ENCODE data around the gene AP5B1.

AP5B1 gene, protein sequence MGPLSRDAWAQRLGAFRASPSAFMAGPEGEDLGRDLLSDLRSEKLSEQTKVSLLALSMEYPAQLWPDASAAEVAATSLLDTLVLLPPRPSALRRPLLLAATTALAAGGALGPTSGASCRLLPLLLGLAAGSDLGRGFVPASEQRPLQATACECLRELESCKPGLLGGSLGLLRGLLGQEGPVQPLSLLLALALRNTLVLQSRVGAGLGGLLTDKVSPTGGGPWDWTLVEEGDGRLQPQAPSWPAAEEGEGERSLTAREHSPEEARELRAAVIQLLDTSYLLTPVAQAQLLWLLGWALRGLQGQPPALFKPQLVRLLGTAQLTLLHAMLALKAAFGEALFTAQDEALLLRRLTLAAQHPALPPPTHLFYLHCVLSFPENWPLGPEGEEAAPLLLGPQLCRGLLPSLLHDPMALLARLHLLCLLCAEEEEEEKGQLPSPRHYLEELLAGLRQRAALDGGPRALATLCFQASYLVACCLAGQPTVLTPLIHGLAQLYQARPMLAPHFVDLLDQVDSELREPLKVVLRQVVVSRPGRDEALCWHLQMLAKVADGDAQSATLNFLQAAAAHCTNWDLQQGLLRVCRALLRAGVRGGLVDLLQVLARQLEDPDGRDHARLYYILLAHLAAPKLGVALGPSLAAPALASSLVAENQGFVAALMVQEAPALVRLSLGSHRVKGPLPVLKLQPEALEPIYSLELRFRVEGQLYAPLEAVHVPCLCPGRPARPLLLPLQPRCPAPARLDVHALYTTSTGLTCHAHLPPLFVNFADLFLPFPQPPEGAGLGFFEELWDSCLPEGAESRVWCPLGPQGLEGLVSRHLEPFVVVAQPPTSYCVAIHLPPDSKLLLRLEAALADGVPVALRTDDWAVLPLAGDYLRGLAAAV

DNA sequence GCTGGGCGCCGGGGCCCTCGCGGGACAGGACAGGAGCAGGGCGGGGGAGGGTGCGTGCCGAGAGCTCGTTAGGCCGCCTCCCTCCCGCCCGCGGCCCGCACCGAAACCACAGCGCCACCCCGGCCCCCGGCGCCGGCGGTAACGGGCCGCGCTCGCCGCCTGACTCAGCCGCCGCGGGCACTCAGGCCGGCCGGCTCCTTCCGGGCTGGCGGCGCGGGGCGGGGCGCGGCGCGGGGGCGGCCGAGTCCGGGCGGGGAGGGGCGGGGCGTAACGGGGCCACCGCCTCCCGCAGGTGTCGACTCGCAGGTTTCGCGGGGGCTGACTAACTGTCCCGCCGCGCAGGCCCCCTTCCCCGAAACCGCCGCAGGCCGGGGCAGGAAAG is at the start of gene AP5B1:
Gene AP5B1, minus strand, starts transcription at position 207 of the 382 bp plus-strand sequence. CDS start 385 bp downstream, outside the sequence.
- DNase-seq (ENCODE audit: low read depth, low spot score) = peak; percentile 30

DNA sequence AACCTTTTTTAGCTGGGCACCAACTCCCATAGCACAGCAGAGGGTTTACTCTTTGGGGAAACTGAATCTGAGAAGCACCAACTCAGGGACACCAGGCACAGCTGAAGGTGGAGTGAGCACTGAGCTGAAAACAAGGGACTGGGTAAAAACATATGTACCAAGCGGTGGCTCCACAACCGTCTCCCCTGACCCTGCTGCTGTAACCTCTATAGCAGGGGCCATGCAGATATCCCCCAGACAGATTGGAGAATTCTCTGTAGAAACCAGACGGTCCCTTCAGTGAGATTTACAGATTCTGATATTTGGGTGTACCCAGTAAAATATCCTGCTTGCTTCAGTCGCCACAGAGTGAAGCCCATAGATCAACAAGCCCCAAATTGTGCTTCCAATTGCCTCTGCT is 48.7 kb upstream of the AP5B1 start:
- no peak for DNase-seq (ENCODE audit: low read depth, low spot score)

DNA sequence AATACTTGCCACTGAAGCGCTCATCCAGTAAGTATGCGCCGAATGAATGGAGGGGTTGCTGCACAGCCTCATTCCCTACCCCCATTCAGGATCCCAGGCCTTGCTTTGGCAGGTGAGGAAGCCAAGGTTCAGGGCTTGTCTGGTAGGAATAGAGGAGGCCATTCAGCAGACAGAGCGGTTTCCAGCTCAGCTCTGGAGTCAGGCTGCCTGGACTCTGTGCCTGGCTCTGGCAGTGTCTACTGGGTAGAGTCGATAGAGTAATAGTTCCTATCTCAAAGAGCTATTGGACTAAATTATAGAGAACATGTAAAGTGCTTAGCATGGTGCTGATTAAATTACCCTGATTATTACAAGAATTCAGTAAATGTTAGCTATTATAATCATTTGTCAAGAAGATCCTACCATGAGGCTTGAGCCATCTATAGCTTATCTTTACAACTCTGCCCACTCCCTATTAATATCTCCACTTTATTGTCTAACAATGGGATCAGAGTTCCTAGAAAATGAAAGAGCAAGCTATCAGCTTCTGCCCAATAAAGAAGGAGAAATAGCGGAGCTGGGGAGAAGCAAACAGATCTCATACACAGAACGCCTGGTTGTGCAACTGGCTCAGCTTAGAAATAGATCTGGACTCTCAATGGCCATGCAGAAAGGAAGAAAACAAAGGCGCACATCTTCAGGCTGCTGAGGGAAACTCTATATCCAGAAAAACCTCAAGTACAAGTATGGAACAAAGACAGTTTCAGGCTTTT is 46.4 kb upstream of the AP5B1 start:
- DNase-seq (ENCODE audit: low read depth, low spot score) = no peak

DNA sequence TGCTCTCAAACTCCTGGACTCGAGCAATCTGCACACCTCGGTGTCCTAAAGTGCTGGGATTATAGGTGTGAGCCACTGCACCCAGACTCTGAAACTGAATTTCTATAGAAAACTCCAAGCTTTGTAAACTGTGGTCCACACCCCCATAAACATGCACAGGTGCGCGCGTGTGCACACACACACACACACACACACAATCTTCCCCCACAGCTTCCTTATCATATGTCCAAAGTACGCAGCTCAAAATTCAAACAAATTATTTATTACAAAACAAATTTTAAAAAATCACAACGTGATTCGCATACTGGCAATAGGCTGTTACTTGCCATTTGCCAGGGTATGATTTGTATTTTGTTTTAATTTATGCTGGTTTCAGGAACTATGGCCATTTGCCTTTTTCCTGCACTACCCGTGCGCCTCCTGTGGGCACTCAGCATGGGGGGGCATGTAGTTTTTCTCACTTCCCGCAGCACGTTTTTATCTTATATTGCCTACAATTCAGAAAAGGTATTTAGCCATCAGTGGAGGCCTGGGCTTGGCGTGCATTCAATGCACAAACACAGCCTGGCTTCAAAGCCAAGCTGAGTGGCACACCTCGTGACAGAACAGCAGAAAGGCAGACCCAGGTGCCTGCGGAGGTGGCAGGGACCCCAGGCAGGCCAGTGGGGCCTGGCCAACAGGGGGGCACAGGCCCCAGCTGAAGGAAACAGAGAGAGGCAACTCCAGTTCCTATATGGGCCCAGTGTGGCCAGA is 42.2 kb upstream of the AP5B1 start:
- DNase-seq (ENCODE audit: low read depth, low spot score) = no peak

DNA sequence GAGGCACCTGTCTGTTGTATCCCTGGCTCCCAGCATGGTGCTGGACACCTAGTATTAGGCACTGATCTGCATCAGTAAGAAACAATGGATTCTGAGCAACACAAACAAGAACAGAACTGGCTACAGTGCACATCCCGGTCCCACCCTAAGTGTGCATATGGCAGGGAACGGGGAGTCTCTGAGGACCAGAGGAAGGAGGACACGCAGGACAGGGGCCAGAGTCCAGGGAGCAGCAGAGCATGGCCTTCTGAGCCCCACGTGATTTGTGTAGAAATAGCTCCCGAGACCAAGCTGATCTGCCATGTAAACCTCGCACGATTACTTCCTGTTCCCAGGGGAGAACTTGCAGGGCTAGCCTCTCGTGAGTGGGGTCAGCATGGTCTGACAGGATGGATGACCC is 40.3 kb upstream of the AP5B1 start:
- no peak for DNase-seq (ENCODE audit: low read depth, low spot score)

DNA sequence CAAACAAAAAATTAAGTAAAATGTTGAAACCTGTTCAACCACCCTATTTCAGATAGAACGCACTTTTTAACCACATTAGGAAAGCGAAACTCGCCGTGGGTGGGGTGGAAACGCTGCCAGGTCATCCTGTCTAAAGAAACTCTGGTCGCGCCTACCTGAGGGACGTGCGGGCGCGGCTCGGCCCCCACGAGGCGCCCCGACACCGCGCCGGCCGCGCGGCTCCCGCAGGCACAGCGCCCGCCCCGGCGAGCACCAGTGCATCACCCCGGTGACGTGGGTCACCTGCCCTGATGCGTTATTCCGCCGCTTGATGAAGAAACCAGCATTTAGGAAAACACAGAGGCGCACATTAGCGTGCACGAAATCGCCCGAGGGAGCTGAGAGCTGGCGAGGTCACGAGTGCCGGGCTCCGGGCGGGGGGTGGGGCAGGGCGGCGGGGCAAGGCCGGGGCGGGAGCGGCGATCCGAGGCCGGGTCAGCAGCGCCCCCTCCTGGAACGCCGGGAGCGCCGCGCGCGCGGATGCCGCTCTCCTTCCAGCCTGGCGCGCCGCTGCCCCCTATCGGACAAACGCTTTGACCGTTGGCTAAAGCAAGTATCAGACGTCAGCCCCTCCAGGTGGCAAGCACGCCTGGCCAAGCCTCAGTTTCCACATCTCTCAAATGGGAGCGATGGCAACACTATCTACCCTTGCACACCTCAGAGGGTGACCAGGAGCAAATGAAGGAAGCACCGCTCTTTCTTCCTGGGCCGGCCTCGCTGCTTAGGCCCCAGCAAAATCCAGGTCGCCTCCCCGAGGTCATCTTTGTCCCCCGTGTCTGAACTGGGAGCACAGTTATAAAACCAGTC is 37.3 kb upstream of the AP5B1 start:
- DNase-seq (ENCODE audit: low read depth, low spot score) = peak; percentile 86

DNA sequence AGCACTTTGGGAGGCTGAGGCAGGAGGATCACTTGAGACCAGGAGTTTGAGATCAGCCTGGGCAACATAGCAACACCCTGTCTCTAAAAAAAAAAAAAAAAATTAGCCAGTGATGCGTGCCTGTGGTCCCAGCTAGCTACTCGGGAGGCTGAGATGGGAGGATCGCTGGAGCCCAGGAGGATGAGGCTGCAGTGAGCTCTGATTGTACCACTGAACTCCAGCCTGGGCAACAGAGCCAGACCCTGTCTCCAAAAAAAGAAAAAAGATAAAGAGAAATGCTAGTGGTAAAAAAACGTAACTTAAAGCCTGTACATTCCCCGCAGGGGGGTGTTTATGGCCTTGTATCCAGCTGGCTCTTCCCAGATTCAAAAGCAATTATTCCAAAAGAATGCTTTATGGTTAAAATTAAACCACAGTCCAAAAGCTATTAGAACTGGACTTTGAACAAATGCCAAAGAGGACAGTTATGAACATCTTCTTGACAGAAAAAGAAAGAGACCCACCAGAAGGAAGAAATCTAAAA is 36.6 kb upstream of the AP5B1 start:
- DNase-seq (ENCODE audit: low read depth, low spot score) = no peak

DNA sequence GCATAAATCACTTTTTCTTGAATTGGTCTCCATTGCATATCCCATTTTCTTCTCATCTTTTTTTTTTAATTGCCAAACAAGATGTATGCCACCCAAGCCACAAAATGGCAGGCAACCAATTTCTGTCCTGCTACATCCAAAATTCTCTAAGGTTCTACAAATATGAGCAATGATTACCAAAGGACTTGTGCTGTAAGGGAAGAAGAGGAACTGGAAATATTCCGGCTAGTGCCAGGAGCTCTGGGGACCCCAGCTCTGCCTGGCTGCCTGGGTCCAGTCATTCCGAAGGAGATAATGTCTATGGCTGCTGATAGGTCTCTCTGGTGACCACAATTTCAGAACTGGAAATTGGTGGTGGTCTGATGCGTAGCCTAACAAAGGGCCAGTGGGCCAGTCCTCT is 35.9 kb upstream of the AP5B1 start:
- DNase-seq (ENCODE audit: low read depth, low spot score) = no peak

DNA sequence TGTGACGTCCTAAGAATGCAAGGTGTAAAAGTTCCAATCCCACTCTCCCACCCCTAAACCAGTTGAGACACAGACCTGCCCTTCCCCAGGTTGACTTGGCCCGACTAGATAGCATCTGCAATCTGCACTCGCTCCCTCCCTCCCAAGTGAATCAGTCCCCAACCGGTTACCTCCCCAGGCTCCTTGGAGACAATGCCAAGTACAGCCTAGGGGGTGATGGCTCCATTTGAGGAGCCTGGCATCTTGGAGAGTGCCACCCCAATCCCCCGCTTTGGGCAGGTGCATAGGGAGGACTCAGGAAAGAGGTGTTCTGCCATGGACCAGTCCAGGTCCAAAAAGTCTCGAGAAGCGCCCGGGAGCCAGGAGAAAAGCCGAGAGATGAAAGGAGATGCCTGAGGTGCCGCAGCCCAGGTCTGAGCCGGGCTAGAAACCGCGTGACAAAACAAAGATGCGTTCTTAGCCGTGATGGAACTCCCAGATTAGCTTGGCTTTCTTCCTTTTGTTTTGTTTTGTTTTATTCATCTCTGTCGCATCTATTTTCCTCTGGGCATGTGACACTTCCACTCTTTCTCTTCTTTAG is 34.3 kb upstream of the AP5B1 start:
- no peak for DNase-seq (ENCODE audit: low read depth, low spot score)

DNA sequence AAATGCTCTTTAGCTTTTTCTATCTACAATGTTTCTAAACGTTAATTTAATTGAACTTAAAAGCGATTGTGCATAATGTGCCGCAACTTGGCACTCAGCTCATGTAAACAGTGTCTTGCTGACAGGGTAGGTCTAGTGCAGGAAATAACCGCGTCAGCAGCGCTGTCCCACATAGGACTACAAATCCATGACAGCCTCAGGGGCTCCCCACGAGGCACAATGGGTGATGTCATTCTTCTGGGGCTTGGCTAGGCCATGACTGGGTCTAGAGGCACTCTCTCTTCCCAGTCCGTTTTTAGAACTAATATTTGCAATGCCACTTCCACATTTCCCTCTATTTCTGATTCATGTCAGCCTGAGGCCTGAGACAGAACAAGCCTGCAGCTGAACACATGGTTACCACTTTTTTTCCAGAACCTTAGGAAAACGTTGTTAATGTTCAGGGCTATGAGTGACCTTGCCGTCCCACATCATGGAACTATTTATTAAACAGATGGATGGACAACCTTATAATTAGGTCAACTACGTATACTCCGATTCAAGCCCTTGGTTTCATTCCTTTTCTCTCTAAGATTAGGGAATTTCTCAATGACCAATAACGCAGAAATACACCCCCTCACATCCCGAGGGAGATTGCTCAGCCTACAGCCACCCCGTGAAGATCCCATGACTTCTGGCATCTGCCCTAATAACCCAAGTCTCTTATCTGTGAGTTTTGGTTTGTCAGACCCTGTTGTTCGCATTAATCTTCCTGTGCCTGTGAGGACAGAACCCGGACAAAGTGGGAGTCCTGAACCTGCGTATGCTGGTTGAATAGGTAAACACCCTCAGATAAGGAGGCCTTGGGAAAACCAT is 33.6 kb upstream of the AP5B1 start:
- DNase-seq (ENCODE audit: low read depth, low spot score) = no peak

DNA sequence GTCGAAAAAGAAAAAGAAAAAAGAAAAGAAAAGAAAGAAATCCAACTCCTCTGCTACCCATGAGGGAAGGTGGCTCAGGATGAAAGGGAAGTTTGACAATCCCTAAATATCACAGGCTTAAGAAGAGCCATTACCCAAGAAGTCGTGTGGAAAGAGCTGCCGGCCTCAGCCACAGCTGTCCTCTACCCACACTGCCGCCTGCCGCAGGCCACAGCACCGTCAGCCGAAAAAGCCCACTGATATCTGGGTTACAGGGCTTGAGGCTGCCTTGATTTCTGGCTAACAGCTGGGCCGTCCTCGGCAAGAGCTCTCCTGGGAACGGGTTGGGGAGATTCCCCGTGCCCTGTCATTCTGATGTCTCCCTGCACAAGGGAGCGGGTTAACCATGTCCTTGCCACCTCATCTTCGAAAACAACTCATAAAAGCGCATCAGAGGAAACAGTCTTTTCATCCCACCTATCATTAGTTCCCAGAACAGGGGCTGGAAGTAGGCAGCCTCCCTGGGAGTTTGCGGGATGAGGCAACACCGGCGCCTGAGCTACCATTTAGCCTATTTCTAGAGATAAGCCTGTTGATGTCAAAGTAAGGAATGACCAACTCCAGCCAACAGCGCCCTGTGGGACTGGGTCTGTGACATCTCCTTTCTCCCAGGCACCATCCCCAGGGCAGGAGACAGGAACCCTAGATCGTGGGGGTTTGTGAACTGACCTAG is 31.1 kb upstream of the AP5B1 start:
- DNase-seq (ENCODE audit: low read depth, low spot score) = no peak

DNA sequence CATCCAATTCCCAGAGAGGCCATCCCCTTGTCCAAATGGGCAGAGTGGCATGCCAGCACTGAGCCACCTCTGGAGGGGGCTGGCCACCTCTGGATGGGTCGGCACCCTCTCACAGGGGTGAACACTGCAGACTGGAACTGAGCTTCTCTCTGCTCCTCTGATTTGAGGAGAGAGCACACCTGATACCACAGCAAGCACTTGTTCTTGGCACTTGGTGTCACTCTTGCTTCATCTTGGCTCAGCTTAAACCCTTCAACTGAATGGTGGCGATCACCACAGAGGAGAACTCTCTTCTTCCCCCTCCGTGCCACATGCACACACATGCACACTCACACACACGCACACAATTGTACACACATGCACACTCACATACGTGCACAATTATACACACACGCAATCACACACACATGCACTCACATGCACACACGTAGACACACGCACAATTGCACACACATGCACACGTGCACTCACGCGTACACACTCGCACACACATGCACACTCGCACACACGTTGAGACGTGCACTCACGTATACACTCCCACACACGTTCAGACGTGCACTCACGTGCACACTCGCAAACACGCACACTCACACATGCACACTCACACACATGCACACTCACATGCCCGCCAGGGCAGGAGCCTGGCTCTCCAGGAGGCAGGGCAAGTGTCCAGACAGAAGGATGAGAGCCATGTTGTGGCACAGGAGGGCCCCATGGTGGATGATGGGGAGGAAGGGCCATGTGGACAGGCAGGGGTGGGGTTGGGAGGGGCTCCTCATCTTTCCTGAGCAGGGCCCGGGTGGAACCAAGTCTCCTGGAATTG is 29.5 kb upstream of the AP5B1 start:
- no peak for DNase-seq (ENCODE audit: low read depth, low spot score)

DNA sequence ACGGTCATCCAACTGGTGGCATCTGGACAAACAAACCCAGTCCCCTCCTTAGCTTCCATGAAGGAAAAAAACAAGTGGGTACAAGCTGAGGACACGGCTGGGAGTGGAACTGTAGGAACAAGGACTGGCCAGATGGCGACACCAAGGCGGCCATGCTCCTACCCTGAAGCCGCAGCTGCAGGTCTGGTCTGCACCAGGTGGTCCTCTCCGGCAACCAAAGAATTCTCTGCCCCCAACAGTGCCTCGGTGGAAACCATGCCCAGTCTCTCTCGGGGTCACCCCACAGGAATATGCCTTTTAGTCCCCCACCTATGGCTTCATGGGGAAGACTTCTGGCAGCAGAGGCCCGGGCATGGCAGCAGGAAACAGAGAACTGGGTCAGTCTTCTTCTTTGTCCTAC is 28.7 kb upstream of the AP5B1 start:
- no peak for DNase-seq (ENCODE audit: low read depth, low spot score)

DNA sequence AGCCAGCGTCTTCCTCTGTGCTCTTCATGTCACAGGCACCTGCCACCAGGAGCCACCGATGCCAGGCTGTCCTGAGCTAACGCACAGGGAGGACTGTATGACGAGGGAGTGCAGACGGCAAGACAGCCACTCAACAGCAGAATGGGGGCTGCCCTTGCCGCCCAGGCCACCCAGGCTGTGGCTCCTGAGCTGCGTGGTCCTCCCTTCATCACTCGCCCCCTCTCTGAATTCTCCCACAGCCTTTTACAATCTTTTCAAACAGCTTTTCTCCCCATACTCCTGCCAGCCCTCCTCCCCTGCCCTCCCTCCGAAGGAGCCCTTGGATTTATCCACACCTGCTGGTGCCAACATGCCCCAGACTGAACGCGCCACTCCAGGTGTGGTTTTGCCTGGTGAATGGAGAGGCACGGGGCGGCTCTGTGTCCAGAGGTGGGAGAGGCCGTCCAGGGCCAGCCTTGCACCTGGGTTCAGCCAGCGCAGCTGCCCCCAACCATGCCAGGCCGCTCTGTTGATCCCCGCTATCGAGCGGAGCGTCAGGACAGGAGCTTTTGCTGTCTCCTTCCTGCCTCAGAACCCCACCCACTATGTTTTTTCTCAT is 28.1 kb upstream of the AP5B1 start:
- DNase-seq (ENCODE audit: low read depth, low spot score) = no peak

DNA sequence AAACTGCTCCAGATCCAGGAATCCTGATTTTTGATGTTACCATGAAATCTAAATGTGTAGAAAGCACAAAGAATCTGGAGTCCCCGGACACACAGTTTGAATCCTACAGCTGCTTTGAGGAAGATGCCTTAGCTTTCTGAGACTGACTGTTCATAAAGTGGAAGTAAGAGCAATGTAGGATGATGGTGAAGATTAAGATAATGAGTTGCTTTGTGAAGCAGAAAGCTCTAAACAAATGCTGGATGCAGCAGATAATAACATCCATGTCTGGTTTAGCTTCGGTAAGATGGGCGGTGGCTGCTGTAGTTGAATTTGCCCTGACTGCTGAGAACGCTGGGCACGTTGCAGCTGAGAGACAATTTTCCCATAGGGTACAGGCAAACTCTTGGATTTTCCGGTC is 26.2 kb upstream of the AP5B1 start:
- no peak for DNase-seq (ENCODE audit: low read depth, low spot score)

DNA sequence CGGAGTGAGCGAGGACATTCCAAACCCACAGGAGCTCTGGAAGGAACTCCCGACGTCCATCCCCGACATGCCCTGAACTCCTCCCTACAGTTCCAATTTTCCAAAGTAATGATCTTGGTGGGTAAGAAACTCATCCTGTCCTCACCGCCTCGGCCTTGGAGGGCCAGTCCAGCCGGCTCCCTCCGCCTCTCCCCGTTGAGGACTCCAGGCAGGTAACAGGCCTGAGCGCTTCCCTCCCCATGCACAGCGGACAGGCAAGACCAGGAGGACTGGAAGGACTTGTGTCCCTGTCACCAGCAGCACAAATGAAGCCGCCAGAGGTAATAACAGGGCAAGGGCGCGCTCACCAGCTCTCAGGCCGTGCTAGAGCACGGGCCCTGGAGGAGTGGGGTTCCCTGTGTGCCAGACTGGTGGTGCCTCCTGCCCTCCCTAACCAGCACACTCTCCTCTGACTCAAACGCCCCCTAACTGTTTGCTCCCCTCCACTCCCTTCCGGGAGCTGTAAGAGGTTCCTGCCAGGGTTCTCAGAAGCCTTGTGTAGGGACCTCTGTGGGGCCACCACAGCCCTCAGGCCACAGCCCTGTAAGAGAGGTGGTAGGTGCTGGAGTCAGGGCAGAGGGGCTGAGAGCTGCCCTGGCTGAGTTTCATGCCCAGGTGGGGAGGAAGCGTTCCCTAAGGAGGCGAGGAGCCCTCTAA is 23.2 kb upstream of the AP5B1 start:
- no peak for DNase-seq (ENCODE audit: low read depth, low spot score)
